Osteoblast (primary cell): ENCODE data around the gene PHLDB1. TPM values are rescaled to one million over a fixed set of nuclear protein-coding genes. Genes with fewer than 3 reads are reported as not detected.

Experiments used
- DNase-seq: peaks from one replicate; pipeline ENCODE4 v3.0.0; 2011; ENCODE audit warnings: low spot score, mixed read lengths; ENCODE audit not compliant: insufficient read length; ENCODE audit errors: missing footprints
- H2AFZ ChIP-seq: 2 replicates; pipeline ENCODE4 v1.6.0; 2011; ENCODE audit warnings: mild to moderate bottlenecking, low read length
- H3K27ac ChIP-seq: 2 replicates; pipeline ENCODE4 v1.5.1; 2011; ENCODE audit warnings: mild to moderate bottlenecking, low read depth, low read length, moderate library complexity
- H3K27me3 ChIP-seq: 2 replicates; pipeline ENCODE4 v1.6.0; 2012; ENCODE audit warnings: mild to moderate bottlenecking, control low read depth, inconsistent platforms, low read length, moderate library complexity; ENCODE audit not compliant: insufficient read depth
- H3K36me3 ChIP-seq: 2 replicates; pipeline ENCODE4 v1.5.1; 2011; ENCODE audit warnings: mild to moderate bottlenecking, low read length, control low read depth, moderate library complexity; ENCODE audit not compliant: insufficient read depth
- H3K4me1 ChIP-seq: 2 replicates; pipeline ENCODE4 v1.5.1; 2011; ENCODE audit warnings: mild to moderate bottlenecking, low read length, control low read depth, moderate library complexity; ENCODE audit not compliant: insufficient read depth
- H3K4me2 ChIP-seq: 2 replicates; pipeline ENCODE4 v1.6.0; 2011; ENCODE audit warnings: mild to moderate bottlenecking, low read length; ENCODE audit not compliant: insufficient read depth
- H3K4me3 ChIP-seq: fragments of 200-600 bp; sonication (generic); 3 replicates; pipeline ENCODE4 v1.5.1; 2012; ENCODE audit warnings: mild to moderate bottlenecking, low read length, inconsistent platforms; ENCODE audit not compliant: insufficient read depth
- H3K79me2 ChIP-seq: 2 replicates; pipeline ENCODE4 v1.6.0; 2012; ENCODE audit warnings: mild to moderate bottlenecking, low read length, control low read depth, inconsistent platforms; ENCODE audit not compliant: insufficient read depth
- H3K9me3 ChIP-seq: 2 replicates; pipeline ENCODE4 v1.5.1; 2011; ENCODE audit warnings: low read depth, low read length, control low read depth
- H4K20me1 ChIP-seq: 2 replicates; pipeline ENCODE4 v1.6.0; 2012; ENCODE audit warnings: mild to moderate bottlenecking, low read length, control low read depth; ENCODE audit not compliant: insufficient read depth
- total RNA-seq: library from RNA; depleted of rRNA; stranded (reverse); fragments of >200 nt; gene quantifications from 2 replicates; pipeline ENCODE4 v1.2.3, GENCODE V29; 2012
- TF ChIP-seq, protein P1 (sequence below): IDR thresholded peaks from 2 replicates; pipeline ENCODE4 v1.5.1; 2011; ENCODE audit warnings: mild to moderate bottlenecking, low read depth, low read length, moderate library complexity; ENCODE audit errors: extremely low read depth

Gene PHLDB1
- total RNA-seq, 1 donor, result 96.3 TPM

GRCh38 chr11:118666371-118666770 lies 59.0 kb downstream of the PHLDB1 start:
- Histone ChIP-seq H3K4me3 (no peak overlapping the region), H2AFZ (no peak overlapping the region), H3K4me1 (no peaks in the 10 kb centered on the region), H3K9me3 (no peaks in the 10 kb centered on the region), H3K79me2 (no peaks in the 10 kb centered on the region), H4K20me1 (no peaks in the 10 kb centered on the region), H3K27me3 (peaks cover 9% of the 10 kb centered on the region), H3K4me2 (no peak overlapping the region), H3K27ac (no peak overlapping the region), H3K36me3 (no peaks in the 10 kb centered on the region)
- TF ChIP-seq, protein P1, sequence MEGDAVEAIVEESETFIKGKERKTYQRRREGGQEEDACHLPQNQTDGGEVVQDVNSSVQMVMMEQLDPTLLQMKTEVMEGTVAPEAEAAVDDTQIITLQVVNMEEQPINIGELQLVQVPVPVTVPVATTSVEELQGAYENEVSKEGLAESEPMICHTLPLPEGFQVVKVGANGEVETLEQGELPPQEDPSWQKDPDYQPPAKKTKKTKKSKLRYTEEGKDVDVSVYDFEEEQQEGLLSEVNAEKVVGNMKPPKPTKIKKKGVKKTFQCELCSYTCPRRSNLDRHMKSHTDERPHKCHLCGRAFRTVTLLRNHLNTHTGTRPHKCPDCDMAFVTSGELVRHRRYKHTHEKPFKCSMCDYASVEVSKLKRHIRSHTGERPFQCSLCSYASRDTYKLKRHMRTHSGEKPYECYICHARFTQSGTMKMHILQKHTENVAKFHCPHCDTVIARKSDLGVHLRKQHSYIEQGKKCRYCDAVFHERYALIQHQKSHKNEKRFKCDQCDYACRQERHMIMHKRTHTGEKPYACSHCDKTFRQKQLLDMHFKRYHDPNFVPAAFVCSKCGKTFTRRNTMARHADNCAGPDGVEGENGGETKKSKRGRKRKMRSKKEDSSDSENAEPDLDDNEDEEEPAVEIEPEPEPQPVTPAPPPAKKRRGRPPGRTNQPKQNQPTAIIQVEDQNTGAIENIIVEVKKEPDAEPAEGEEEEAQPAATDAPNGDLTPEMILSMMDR, result no peak
- DNase-seq, result no peak

GRCh38 chr11:118670063-118670462 lies 62.6 kb downstream of the PHLDB1 start:
- DNase-seq, result no peak
- no peak overlapping the region for H2AFZ ChIP-seq
- no peaks in the 10 kb centered on the region for H3K36me3 ChIP-seq
- H3K4me3 ChIP-seq, result no peak overlapping the region
- no peaks in the 10 kb centered on the region for H3K4me1 ChIP-seq
- H3K9me3 ChIP-seq, result no peaks in the 10 kb centered on the region
- peaks cover 17% of the 10 kb centered on the region for H3K27me3 ChIP-seq
- no peaks in the 10 kb centered on the region for H3K79me2 ChIP-seq
- TF ChIP-seq, protein P1, result no peak
- H3K4me2 ChIP-seq, result no peak overlapping the region
- no peaks in the 10 kb centered on the region for H4K20me1 ChIP-seq
- H3K27ac ChIP-seq, result no peak overlapping the region

GRCh38 chr11:118671254-118671653 lies 63.8 kb downstream of the PHLDB1 start:
- Histone ChIP-seq H3K4me1 (no peaks in the 10 kb centered on the region), H3K79me2 (no peaks in the 10 kb centered on the region), H3K4me2 (no peak overlapping the region), H3K27ac (no peak overlapping the region), H4K20me1 (no peaks in the 10 kb centered on the region), H3K27me3 (peaks cover 17% of the 10 kb centered on the region), H3K36me3 (no peaks in the 10 kb centered on the region), H3K9me3 (no peaks in the 10 kb centered on the region), H2AFZ (no peak overlapping the region), H3K4me3 (no peak overlapping the region)
- DNase-seq, result no peak
- TF ChIP-seq, protein P1, result no peak

GRCh38 chr11:118672846-118673245 lies 65.4 kb downstream of the PHLDB1 start:
- Histone ChIP-seq H3K4me3 (no peak overlapping the region), H3K79me2 (no peaks in the 10 kb centered on the region), H4K20me1 (no peaks in the 10 kb centered on the region), H3K36me3 (no peaks in the 10 kb centered on the region), H3K27me3 (peaks cover 17% of the 10 kb centered on the region), H3K4me1 (no peaks in the 10 kb centered on the region), H2AFZ (no peak overlapping the region), H3K4me2 (no peak overlapping the region), H3K9me3 (no peaks in the 10 kb centered on the region), H3K27ac (no peak overlapping the region)
- DNase-seq, result no peak
- TF ChIP-seq, protein P1, result peak; percentile 11
